GM10847 (cell line): ENCODE measurements around the gene PRKCA.

ENCODE experiments used
- POLR2A ChIP-seq: IDR thresholded peaks from 2 replicates; pipeline ENCODE4 v1.6.1; 2011; ENCODE audit not compliant: insufficient read length; ENCODE audit errors: extremely low read depth

The PRKCA gene

DNA sequence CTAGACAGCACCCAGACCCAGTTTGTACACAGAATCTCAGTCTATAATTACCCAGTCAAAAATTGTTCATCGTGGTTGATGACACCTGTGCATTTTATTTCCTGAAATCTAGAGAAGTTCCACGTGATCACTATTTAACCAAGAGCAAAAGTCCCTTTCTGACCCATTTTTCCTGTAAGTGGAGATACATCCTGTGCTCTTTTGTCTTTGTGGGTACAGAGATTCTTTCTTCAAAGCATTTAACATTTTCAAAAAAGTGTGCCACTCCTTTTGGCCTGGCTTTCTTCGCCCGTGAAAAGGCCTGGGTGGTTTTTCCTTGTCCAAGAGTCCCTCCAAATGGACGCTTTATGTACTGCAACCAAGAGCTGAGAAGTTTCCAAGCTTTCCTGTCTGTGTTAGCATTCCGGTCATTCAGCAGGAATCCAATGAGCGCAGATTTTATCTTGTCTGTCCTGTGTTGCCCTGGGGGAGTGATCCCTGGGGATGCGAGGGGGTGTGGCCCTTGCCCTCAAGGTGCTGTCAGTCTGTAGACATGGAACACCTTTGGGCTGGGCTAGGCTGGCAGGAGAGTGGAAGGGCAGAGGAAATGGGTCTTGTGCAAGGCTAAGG, 371.4 kb downstream of the PRKCA start:
- no peak for TF ChIP-seq POLR2A

DNA sequence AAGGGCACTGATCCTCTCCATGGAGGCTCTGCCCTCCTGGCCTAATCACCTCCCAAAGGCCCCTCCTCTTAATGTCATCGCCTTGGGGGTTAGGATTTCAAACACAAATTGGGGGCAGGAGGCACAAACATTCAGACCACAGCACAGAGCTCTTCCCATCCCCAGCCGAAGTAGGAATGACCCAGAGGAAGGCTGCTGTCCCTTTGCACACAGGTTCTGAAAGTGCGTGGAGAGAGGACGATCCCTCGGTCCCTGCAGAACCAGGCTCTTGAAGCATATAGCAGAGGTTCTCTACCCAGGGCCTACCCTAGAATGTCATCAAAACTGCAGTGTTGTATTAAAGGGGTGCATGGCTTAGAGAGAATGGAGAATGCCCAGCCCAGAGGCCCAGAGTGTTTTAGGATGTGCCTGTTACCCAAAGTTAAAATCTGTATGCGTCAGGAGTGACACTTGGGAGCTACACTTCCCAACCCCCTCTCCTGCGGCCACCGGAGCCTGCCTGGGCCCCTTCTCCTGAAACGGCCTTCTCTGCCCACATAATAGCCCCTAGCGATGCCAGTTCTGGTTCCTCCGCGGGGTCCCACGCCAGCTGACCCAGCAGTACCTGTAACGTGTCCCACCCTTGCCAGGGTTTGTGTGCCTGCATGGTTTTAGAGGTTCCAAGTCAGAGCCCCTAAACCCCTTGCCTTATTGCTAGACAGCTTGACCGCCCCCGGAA, 373.0 kb downstream of the PRKCA start:
- no peak for TF ChIP-seq POLR2A

DNA sequence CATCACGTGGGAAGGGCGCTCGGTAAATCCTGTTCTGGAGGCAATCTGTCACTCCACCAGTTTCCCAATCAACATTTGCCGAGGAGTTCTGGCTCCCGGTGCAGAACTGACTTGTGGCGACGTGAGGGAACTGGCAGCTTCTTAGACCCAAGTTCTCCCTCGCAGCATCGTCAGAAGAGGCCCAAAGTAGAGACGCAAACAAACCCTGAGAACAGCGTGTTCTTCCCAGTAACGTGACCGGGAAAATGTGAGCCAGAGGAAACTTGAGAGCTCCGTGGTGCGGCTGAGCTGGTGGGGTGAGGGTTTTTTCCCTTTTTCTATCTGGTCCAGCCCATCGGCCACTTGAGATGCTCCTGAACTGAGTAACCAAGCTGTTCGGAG, 373.6 kb downstream of the PRKCA start:
- no peak for TF ChIP-seq POLR2A

DNA sequence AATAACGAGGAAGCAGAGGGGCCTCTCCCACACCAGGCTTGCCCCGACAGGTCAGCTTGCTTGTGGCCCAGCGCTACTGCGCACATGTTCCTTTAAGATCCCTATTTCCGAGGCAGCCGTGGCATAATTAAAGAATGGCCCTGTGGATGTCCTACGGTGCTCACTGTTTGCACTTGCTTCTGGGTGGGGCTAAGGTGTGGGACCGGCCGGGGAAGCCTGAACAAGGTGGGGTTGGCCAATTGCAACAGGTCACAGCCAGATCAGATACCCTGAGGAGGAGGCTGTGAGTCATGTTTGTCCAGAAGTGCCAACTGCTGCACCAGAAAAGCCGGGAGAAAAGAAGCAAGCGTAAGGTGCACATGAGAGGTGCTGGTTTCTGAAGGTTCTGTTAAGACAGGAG, 374.0 kb downstream of the PRKCA start:
- TF ChIP-seq POLR2A: no peak

DNA sequence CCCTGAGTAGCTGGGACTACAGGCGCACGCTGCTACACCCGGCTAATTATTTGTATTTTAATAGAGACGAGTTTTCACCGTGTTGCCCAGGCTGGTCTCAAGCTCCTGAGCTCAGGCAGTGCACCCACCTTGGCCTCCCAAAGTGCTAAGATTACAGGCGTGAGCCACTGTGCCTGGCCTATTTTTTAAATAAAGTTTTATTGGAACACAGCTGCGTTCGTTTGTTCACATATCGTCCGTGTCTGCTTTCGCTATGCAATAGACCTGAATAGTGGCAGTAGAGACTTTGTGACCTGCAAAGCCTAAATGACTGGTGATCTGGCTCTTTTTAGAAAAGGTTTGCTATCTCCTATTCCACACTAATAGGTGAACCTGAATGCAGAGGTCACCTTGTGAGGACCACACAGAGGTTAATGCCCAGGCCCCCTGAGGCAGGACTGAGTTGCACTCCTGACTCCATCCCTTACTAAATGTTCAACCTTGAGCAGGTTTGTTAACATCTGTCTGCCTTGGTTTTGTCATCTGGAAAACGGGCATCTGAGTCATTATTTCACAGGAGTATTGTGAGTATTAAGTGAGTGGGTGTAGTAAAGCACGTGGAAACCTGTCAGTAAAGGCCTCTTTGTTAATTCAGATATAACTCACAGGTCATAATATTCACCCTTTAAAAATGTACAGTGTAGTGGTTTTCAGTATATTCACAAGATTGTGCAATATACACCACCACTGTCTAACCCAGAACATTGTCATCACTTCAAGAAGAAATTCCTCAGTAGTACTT, 375.0 kb downstream of the PRKCA start:
- no peak for TF ChIP-seq POLR2A

DNA sequence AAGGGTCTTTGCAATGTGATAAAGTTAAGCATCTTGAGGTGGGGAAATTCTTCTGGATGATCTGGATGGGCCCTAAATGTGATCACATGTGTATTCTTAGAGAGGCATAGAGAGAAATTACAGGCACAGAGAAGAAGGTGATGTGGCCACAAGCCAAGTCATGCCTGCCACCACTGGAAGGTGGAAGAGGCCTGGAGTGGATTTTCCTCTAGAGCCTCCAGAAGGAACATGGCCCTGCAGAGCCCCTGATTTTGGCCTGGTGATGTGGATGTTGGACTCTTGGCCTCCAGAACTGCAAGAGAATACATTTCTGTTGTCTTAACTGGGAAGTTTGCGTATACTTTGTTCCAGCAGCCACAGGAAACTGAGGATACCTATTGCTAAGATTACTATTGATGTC, 375.6 kb downstream of the PRKCA start:
- no peak for TF ChIP-seq POLR2A

DNA sequence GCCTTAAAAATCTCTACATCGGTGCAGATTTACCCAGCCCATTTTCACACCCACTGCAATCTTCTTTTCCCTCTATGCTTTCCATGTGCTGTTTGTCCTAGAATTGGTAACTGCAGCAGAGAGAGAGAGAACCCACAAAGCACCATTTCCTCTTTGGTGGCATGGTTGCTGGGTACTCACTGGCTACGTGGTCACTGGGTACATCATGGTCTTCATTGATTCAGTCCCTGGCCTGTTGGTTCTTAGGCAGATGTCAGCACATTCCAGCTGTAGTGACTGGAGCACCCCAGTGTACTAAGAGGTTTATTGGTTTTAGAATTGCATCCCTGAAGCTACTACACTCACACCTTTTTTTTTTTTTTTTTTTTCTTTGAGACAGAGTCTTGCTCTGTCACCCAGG, 376.4 kb downstream of the PRKCA start:
- TF ChIP-seq POLR2A: no peak

DNA sequence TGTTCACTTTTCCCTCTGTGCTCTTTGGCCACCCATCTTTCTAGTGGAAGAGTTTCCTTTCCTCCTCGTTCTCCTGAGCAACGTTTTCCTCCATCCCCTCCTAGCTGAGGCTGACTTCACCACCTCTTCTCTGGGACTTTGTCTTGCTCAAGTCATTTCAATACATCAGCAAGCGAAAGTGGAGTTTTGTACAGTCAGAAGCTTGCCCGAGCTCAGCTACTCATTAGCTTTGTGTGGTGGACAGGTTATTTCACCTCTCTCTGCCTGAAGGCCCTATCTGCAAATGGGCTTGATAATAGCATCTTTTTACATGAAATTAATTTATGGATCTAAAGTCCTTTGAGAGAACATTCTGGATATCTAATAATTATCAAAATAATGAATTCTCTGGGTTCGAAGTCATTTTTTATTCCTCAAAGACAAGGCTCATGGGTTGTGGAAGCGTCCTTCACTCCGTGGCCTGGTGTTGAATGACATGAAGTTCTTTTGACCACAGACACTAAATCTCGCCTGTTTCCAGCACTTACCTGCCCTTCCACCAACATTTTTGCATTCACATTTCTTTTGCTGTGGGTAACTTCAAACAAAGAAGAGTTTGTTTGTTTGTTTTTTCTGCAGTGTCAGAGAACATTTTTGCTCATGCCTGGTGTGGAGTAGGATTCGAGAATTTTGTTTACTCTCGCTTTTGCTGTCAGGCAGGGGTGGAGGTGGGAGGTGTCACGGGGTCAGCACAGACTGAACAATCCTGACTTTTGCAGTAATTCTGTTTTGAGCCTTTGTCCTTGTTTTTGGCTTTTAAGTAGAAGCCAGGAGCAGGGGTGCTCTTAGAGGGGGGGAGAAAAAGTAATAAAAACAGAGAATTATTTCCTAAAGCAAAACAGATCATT, 377.5 kb downstream of the PRKCA start:
- TF ChIP-seq POLR2A: no peak

DNA sequence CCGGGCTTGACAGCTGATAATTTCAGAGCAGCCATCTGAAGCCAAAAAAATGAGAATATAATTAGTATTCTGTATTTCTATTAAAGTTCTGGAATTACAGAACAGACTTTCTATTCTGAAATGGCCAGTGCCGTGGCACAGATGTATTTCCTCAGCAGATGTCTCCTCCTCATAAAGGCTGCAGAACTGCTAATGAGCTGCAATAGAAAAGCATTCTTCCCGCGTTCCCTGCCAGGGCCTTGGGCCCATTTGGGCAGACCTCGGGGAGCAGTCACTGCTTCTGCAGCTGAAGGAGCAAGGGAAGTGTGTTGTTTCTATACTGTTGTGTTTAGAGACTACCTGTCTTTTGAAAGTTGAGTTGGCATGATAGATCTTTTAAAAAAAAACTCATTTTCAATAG, 379.9 kb downstream of the PRKCA start:
- no peak for TF ChIP-seq POLR2A

DNA sequence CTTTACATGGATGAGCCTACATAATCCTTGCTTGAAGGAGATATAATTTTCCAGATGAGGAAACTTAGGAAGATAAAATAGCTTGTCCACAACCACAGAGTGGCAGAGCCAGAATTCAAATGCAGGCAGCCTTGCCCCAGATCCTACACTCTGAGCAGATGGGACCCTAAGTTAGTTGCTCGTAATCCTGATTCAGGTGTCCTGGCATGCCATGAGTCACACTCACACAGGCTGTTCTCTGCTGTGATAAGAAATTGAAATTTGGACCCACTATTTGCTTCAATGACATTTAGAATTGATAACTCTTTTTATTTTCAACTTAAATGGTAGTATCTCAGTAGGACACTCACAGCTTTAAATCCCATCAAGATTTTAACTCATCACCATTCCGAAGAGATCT, 381.8 kb downstream of the PRKCA start:
- TF ChIP-seq POLR2A: no peak

DNA sequence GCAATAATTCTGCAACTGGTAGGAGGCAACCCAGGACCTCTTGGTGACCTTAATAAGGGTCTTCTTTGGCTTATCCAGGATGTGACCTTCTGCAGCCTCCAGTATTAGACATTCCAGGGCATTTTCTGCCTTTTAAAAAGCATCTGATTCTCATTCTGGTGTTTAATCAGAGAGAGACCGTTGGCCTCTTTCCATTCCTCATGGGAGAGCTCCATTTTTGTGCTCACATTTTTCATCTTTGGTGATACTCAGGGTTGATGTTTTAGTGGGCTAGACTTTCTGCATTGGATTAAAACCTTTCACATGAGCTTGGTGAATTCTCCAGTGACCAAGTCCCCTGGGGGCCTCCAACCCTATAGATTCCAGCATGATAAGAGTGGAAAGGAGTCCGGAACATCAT, 382.3 kb downstream of the PRKCA start:
- TF ChIP-seq POLR2A: no peak

DNA sequence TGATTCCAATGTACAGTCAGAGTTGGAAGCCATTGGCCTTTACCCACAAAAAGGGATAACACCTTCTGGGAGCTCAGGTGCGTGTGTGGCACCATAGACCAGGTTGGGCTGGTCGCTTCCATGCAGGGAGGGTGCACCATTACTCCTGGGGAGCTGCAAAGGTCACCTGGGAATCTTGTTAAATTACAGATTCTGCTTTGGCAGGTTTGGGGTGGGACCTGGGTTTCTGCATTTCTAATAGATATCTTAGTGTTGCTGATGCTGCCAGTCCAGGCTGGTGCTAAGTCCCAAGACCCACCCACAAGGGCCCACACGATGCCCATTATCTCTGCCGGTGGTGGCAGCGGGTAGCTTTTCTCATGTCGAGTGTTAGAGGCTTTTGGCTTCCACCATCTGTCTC, 384.2 kb downstream of the PRKCA start:
- no peak for TF ChIP-seq POLR2A

DNA sequence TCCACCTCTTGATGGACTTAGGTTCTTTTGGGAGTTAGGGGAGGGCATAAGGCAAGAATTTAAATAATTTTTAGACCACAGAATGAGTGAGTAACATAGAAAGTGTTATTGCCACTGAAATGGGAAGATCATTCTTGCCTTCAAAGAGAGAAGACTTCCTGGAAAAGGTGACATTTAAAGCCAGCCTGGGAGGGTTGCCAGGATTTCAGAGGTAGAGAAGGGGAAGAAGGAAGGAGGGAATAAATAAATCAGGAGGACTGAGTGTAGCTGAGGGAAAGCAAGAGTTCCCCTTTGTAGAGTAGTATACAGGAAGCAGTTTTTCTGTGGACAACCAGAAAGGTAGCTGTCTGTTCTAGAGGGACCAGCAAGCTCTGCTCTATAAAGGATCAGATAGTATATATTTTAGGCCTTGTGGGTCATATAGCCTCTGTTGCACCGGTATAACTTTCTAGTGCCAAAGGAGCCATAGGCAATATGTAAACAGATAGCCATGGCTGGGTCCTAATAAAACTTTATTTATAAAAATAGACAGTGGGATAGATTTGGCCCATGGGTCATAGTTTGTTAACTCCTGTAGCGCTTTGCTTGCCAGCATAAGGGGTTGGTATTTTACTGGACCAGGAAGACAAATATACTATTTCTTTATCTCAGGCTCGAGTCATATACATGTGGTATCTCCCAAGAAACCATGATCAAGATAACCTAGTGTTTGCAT, 385.3 kb downstream of the PRKCA start:
- TF ChIP-seq POLR2A: no peak

DNA sequence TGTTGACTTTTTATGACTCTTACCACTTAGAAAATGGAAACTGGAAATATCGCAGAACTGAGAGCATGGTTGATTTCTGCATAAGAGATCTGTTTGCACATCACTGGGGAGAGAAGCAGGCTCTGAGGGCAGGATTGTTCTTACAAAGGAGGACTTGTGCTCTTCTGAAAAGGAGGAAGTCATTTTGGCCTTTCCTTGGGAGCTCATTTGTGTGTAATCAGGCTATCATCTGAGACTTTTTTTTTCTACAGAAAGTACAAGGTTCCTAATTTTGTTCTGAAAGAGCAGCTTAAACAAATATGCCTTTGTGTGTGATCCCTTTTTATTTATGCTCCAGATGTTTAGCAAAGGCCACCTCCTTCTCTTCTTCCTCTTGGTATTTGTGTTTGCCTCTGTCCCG, 386.8 kb downstream of the PRKCA start:
- no peak for TF ChIP-seq POLR2A

DNA sequence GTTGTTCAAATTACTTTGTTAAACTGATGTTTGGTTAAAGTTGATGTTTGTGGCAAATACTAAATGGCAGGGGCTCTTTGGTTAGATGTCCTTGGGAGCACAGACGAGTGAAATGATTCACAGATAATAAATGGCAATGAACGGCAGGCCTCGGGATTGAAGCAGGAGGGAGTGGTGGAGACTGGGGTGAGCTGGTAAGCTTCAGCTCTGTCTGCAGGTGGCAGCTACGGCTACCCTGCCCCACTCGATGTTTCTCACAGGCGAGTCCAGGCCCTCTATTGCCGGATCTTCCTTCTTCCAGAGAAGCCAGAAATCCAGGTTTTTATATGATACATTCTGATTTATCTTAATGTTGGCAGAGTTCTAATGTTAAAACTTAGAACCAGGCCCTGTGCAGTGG, 387.8 kb downstream of the PRKCA start:
- TF ChIP-seq POLR2A: no peak
